K562 (cell line): ENCODE results near the gene FOSL2.

Source experiments
- ARID4B ChIP-seq: sonication (generic); formaldehyde crosslinking; IDR thresholded peaks from 2 replicates; pipeline ENCODE4 v1.8.0; 2022; ENCODE audit warnings: mild to moderate bottlenecking, missing genetic modification reagents
- BDP1 ChIP-seq: IDR thresholded peaks from 3 replicates; pipeline ENCODE4 v1.6.1; 2011; ENCODE audit not compliant: insufficient read length, insufficient read depth
- EZH2 ChIP-seq: IDR thresholded peaks from 2 replicates; pipeline ENCODE4 v1.6.1; 2012; ENCODE audit warnings: low read depth, mild to moderate bottlenecking, inconsistent platforms, low read length, borderline replicate concordance
- TAF1 ChIP-seq: IDR thresholded peaks from 2 replicates; pipeline ENCODE4 v1.6.1; 2011; ENCODE audit warnings: mild to moderate bottlenecking, low read length, moderate library complexity; ENCODE audit not compliant: insufficient read depth, control insufficient read depth, severe bottlenecking; ENCODE audit errors: extremely low read depth
- ZBTB33 ChIP-seq: sonication (generic); formaldehyde crosslinking; IDR thresholded peaks from 2 replicates; pipeline ENCODE4 v1.8.1; 2023; ENCODE audit warnings: mild to moderate bottlenecking, missing genetic modification reagents
- TF ChIP-seq, protein P1 (sequence below): sonication (generic); formaldehyde crosslinking; IDR thresholded peaks from 2 replicates; pipeline ENCODE4 v1.4.0; 2020; ENCODE audit warnings: mild to moderate bottlenecking, missing genetic modification reagents

DNA sequence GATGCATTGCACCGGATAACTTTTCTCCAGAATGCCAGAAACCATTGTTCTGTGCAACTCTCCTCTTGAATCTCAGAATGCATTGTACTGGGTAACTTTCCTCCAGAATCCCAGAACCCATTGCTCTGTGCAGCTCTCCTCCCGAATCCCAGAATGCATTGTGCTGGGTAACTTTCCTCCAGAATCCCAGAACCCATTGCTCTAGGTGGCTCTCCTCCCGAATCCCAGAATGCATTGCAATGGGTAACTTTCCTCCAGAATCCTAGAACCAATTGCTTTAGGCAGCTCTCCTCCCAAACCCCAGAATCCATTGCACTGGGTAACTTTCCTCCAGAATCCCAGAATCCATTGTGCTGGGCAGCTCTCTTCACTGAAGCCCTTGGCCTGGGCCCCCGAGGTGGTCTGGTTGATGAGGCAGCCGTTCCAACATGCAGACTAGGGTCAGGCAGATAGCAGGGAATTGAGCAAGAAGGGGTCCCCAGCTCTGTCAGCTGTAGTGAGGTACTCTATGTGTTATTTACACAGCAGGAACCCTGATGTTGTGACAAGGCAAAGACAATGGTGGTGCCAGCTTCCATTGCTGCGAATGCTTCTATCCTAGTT is 9.4 kb downstream of the FOSL2 start:
- TF ChIP-seq, protein P1, sequence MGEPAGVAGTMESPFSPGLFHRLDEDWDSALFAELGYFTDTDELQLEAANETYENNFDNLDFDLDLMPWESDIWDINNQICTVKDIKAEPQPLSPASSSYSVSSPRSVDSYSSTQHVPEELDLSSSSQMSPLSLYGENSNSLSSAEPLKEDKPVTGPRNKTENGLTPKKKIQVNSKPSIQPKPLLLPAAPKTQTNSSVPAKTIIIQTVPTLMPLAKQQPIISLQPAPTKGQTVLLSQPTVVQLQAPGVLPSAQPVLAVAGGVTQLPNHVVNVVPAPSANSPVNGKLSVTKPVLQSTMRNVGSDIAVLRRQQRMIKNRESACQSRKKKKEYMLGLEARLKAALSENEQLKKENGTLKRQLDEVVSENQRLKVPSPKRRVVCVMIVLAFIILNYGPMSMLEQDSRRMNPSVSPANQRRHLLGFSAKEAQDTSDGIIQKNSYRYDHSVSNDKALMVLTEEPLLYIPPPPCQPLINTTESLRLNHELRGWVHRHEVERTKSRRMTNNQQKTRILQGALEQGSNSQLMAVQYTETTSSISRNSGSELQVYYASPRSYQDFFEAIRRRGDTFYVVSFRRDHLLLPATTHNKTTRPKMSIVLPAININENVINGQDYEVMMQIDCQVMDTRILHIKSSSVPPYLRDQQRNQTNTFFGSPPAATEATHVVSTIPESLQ: no peak
- TF ChIP-seq EZH2 (no peak), BDP1 (no peak), TAF1 (no peak), ARID4B (CRISPR knock-in tag) (no peak), ZBTB33 (CRISPR knock-in tag) (no peak)
